ENCODE results near the gene RMND5B. TPM values are rescaled to one million over a fixed set of nuclear protein-coding genes. Genes with fewer than 3 reads are reported as not detected.

The RMND5B gene
- total and polyA plus RNA-seq, 10 of the 15 experiments (the other 5 are each of a cell fraction or from before 2014, with no cell fraction given) = 1.6 to 50.7 (median 30.9) TPM

DNA sequence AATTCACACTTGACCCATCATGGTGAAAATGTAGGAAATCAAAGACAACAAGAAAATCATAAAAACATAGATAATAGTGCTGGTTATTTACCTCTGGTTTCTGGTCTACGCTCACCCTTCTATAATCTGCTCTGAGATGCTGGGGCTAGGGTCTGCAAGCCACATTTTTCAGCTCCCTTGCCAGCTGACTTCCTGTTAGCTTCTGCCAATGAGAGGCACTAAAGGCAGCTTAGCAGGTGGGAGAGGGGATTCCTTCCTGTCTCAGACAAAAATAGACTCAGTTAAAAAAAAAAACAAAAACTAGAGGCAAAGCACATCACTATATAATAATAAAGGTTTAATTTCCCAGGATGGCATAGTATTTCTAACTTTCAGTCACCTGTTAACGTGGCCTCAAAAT lies 37.7 kb upstream of the RMND5B start (continued):
- TF ChIP-seq, protein P1, sequence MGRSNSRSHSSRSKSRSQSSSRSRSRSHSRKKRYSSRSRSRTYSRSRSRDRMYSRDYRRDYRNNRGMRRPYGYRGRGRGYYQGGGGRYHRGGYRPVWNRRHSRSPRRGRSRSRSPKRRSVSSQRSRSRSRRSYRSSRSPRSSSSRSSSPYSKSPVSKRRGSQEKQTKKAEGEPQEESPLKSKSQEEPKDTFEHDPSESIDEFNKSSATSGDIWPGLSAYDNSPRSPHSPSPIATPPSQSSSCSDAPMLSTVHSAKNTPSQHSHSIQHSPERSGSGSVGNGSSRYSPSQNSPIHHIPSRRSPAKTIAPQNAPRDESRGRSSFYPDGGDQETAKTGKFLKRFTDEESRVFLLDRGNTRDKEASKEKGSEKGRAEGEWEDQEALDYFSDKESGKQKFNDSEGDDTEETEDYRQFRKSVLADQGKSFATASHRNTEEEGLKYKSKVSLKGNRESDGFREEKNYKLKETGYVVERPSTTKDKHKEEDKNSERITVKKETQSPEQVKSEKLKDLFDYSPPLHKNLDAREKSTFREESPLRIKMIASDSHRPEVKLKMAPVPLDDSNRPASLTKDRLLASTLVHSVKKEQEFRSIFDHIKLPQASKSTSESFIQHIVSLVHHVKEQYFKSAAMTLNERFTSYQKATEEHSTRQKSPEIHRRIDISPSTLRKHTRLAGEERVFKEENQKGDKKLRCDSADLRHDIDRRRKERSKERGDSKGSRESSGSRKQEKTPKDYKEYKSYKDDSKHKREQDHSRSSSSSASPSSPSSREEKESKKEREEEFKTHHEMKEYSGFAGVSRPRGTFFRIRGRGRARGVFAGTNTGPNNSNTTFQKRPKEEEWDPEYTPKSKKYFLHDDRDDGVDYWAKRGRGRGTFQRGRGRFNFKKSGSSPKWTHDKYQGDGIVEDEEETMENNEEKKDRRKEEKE (IDR thresholded peaks at IDR 0.05) = no peak
- TF ChIP-seq BHLHE40 (IDR thresholded peaks at IDR 0.05; ENCODE audit: borderline replicate concordance in 1 of 2, low read depth in 2 of 2, low read length in 1 of 2) (no peak), SMAD1 (IDR thresholded peaks at IDR 0.05; ENCODE audit: low read depth, partially characterized antibody) (no peak), CREB1 (IDR thresholded peaks at IDR 0.05; ENCODE audit: low read depth) (no peak), TARDBP (IDR thresholded peaks at IDR 0.05; ENCODE audit: borderline replicate concordance) (no peak), SREBF1 (IDR thresholded peaks at IDR 0.05; ENCODE audit: low read length) (no peak), NRF1 (conservative IDR thresholded peaks at IDR 0.05; ENCODE audit: low read depth, low read length) (no peak)

DNA sequence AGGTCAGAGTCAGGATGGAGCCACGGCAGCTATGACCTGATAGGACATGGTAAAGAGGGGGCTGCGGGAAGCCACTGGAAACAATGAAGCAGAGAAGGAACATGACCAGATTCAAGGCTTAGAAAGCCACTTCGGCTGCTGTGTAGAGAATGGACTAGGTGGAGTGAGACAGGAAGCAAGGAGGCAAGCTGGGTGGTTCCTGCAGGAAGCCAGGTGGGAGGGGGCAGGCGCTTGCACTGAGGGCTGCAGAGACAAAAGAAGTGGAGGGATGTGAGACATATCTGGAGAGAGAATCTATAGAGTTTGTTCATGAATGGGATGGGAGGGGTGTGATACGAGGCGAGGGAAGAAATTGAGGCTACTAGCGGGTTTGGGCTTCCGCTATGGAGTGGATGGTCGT lies 36.5 kb upstream of the RMND5B start:
- POLR2A ChIA-PET = no interaction called here
- SMC1A ChIA-PET (ENCODE audit: uncharacterized antibody, unreplicated experiment) = no interaction called here
- no peaks in the 10 kb centered on the region for H3K36me3 ChIP-seq (ENCODE audit: control insufficient read depth in 2 of 2, insufficient read depth in 2 of 2, low read length in 1 of 2)
- 67% methylated on average over 9 of the region's 9 CpGs for WGBS (ENCODE audit: insufficient coverage, insufficient replicate concordance, low lambda C conversion rate, missing lambda C conversion rate)
- H3K4me1 ChIP-seq (ENCODE audit: control insufficient read depth, insufficient read depth, low read length) = peaks cover 6% of the 10 kb centered on the region; the same call in 1 of the 2 replicates
- no peaks in the 10 kb centered on the region for H3K27me3 ChIP-seq (replicated peaks in 1 of 2; ENCODE audit: control insufficient read depth in 2 of 2, insufficient read depth in 2 of 2, low read length in 1 of 2)
- DNase-seq (ENCODE audit: low read depth, low spot score) = no peak
- H4K20me1 ChIP-seq (ENCODE audit: control insufficient read depth, insufficient read depth) = no peaks in the 10 kb centered on the region
- no peaks in the 10 kb centered on the region; the same call in 2 of the 3 replicates for H3K9me3 ChIP-seq (replicated peaks; ENCODE audit: control insufficient read depth, insufficient read depth, low read length)
- no peak overlapping the region for H3K4me2 ChIP-seq (ENCODE audit: control insufficient read depth, insufficient read depth)
- H3K9ac ChIP-seq (ENCODE audit: control insufficient read depth, insufficient read depth, low read length) = no peak overlapping the region
- in situ Hi-C loops (cut with MboI) (no loop called here), intact Hi-C loops (cut with micrococcal nuclease; ENCODE audit: unreplicated experiment) (no loop called here)
- BruUV-seq (replicated peaks) = no TSS peak
- CTCF ChIA-PET = no interaction called here
- ATAC-seq = no peak
- FAIRE-seq = no peak
- H2AFZ ChIP-seq (ENCODE audit: control insufficient read depth, low read depth, low read length) = no peak overlapping the region
- H3K4me3 ChIP-seq = no peak overlapping the region
- H3K27ac ChIP-seq (ENCODE audit: control insufficient read depth, insufficient read depth) = no peak overlapping the region
- RAD21 ChIA-PET (ENCODE audit: unreplicated experiment) = no interaction called here
- H3K79me2 ChIP-seq (ENCODE audit: control insufficient read depth, insufficient read depth, low read length) = no peaks in the 10 kb centered on the region
- TF ChIP-seq, protein P2, sequence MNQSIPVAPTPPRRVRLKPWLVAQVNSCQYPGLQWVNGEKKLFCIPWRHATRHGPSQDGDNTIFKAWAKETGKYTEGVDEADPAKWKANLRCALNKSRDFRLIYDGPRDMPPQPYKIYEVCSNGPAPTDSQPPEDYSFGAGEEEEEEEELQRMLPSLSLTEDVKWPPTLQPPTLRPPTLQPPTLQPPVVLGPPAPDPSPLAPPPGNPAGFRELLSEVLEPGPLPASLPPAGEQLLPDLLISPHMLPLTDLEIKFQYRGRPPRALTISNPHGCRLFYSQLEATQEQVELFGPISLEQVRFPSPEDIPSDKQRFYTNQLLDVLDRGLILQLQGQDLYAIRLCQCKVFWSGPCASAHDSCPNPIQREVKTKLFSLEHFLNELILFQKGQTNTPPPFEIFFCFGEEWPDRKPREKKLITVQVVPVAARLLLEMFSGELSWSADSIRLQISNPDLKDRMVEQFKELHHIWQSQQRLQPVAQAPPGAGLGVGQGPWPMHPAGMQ (IDR thresholded peaks at IDR 0.05; ENCODE audit: borderline replicate concordance) = no peak
- TF ChIP-seq, protein P3, sequence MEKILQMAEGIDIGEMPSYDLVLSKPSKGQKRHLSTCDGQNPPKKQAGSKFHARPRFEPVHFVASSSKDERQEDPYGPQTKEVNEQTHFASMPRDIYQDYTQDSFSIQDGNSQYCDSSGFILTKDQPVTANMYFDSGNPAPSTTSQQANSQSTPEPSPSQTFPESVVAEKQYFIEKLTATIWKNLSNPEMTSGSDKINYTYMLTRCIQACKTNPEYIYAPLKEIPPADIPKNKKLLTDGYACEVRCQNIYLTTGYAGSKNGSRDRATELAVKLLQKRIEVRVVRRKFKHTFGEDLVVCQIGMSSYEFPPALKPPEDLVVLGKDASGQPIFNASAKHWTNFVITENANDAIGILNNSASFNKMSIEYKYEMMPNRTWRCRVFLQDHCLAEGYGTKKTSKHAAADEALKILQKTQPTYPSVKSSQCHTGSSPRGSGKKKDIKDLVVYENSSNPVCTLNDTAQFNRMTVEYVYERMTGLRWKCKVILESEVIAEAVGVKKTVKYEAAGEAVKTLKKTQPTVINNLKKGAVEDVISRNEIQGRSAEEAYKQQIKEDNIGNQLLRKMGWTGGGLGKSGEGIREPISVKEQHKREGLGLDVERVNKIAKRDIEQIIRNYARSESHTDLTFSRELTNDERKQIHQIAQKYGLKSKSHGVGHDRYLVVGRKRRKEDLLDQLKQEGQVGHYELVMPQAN (conservative IDR thresholded peaks at IDR 0.05) = no peak
- TF ChIP-seq ZNF384 (IDR thresholded peaks at IDR 0.05; ENCODE audit: borderline replicate concordance, low read depth, low read length) (no peak), POLR2AphosphoS5 (IDR thresholded peaks at IDR 0.05; ENCODE audit: low read length) (no peak), SRF (IDR thresholded peaks at IDR 0.05; ENCODE audit: low read depth in 2 of 2, low read length in 2 of 2) (no peak)
- TF ChIP-seq, protein P4, sequence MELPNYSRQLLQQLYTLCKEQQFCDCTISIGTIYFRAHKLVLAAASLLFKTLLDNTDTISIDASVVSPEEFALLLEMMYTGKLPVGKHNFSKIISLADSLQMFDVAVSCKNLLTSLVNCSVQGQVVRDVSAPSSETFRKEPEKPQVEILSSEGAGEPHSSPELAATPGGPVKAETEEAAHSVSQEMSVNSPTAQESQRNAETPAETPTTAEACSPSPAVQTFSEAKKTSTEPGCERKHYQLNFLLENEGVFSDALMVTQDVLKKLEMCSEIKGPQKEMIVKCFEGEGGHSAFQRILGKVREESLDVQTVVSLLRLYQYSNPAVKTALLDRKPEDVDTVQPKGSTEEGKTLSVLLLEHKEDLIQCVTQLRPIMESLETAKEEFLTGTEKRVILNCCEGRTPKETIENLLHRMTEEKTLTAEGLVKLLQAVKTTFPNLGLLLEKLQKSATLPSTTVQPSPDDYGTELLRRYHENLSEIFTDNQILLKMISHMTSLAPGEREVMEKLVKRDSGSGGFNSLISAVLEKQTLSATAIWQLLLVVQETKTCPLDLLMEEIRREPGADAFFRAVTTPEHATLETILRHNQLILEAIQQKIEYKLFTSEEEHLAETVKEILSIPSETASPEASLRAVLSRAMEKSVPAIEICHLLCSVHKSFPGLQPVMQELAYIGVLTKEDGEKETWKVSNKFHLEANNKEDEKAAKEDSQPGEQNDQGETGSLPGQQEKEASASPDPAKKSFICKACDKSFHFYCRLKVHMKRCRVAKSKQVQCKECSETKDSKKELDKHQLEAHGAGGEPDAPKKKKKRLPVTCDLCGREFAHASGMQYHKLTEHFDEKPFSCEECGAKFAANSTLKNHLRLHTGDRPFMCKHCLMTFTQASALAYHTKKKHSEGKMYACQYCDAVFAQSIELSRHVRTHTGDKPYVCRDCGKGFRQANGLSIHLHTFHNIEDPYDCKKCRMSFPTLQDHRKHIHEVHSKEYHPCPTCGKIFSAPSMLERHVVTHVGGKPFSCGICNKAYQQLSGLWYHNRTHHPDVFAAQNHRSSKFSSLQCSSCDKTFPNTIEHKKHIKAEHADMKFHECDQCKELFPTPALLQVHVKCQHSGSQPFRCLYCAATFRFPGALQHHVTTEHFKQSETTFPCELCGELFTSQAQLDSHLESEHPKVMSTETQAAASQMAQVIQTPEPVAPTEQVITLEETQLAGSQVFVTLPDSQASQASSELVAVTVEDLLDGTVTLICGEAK (IDR thresholded peaks at IDR 0.05; ENCODE audit: borderline replicate concordance) = no peak

Data from GM12878 (cell line).